K562 (cell line): ENCODE measurements around the gene GUK1. TPM values are rescaled to one million over a fixed set of nuclear protein-coding genes. Genes with fewer than 3 reads are reported as not detected.

Source experiments
- BCLAF1 ChIP-seq, 2 experiments: fragments of 450-650 bp in 1 of 2; IDR thresholded peaks; 2 replicates each; pipeline ENCODE4 v1.6.1; 2011 to 2017; ENCODE audit warnings: low read depth in 2 of 2, antibody characterized with exemption in 1 of 2, borderline replicate concordance in 1 of 2, low read length in 1 of 2, mild to moderate bottlenecking in 1 of 2, mixed read lengths in 1 of 2; ENCODE audit not compliant: control insufficient read depth in 1 of 2
- CAMTA2 ChIP-seq: fragments of 250-450 bp; sonication (Bioruptor Pico); conservative IDR thresholded peaks from 2 replicates; pipeline ENCODE4 v1.5.1; 2022
- CBFA2T2 ChIP-seq: fragments of 450-650 bp; conservative IDR thresholded peaks from 2 replicates; pipeline ENCODE4 v1.6.1; 2017; ENCODE audit warnings: mild to moderate bottlenecking
- NONO ChIP-seq, 2 experiments: fragments of 200-400 bp in 1 of 2; fragments of 450-650 bp in 1 of 2; formaldehyde crosslinking in 1 of 2; IDR thresholded peaks; 2 replicates each; pipeline ENCODE4 v1.6.1; 2017; ENCODE audit warnings: low read depth in 2 of 2, mild to moderate bottlenecking in 2 of 2, moderate library complexity in 2 of 2, low read length in 1 of 2
- POLR3A ChIP-seq: IDR thresholded peaks from 2 replicates; pipeline ENCODE4 v1.6.1; 2011; ENCODE audit warnings: borderline replicate concordance, mild to moderate bottlenecking, moderate library complexity; ENCODE audit not compliant: insufficient read length, insufficient read depth; ENCODE audit errors: extremely low read depth
- STAG1 ChIP-seq: sonication (generic); formaldehyde crosslinking; IDR thresholded peaks from 2 replicates; pipeline ENCODE4 v1.5.0; 2020; ENCODE audit warnings: missing genetic modification reagents, borderline replicate concordance
- ZBTB26 ChIP-seq: fragments of 450-650 bp; formaldehyde crosslinking; IDR thresholded peaks from 2 replicates; pipeline ENCODE4 v1.4.0; 2022; ENCODE audit warnings: missing genetic modification characterization
- ZFP91 ChIP-seq: sonication (generic); formaldehyde crosslinking; IDR thresholded peaks from 2 replicates; pipeline ENCODE4 v1.8.0; 2022; ENCODE audit warnings: mild to moderate bottlenecking, missing genetic modification reagents
- ZNF282 ChIP-seq: sonication (generic); formaldehyde crosslinking; IDR thresholded peaks from 2 replicates; pipeline ENCODE4 v1.8.1; 2023; ENCODE audit warnings: missing genetic modification reagents
- ZNF318 ChIP-seq, 2 experiments: fragments of 450-650 bp; IDR thresholded peaks; 2 replicates each; pipeline ENCODE4 v1.6.1; 2016; ENCODE audit warnings: mild to moderate bottlenecking in 2 of 2, borderline replicate concordance in 1 of 2, low read depth in 1 of 2, moderate library complexity in 1 of 2
- polyA plus RNA-seq, 8 experiments: library from polyadenylated mRNA; depleted of rRNA in 4 of 8; stranded (reverse) in 5 of 8; unstranded in 3 of 8; fragments of >200 nt; fragmentation: Nextera tagmentation in 2 of 8; fragmentation: Illumina TruSeq in 1 of 8; extraction: Ambion mirVana in 2 of 8; extraction: Trizol in 1 of 8; gene quantifications; 2 replicates each; pipeline versions ENCODE4 v1.2.1 to v1.2.3, GENCODE V29; 2011 to 2014; ENCODE audit warnings: inconsistent platforms in 1 of 8, missing spikeins in 1 of 8
- total RNA-seq, 7 experiments: library from RNA; depleted of rRNA in 6 of 7; stranded (reverse); fragments of >200 nt in 6 of 7; fragmentation: Illumina TruSeq in 2 of 7; extraction: Trizol in 2 of 7; gene quantifications; 2 replicates each; pipeline versions ENCODE4 v1.2.1 to v1.2.3, GENCODE V29; 2011 to 2021; ENCODE audit warnings: low replicate concordance in 1 of 7

Gene GUK1
- total and polyA plus RNA-seq, 9 of the 15 experiments (the other 6 are each of a cell fraction or from before 2014, with no cell fraction given): 7.0 to 331 (median 132) TPM

- TF ChIP-seq ZNF318 (IDR thresholded peaks at IDR 0.05; ENCODE audit: borderline replicate concordance in 1 of 2, low read depth in 1 of 2) (peak in 1 of 2 experiments; percentile 68; a peak in 1 of 4 replicates), BCLAF1 (IDR thresholded peaks at IDR 0.05; ENCODE audit: borderline replicate concordance in 1 of 2, control insufficient read depth in 1 of 2, low read depth in 2 of 2, low read length in 1 of 2) (no peak), ZFP91 (CRISPR knock-in tag) (0 out of 2 replicates have a peak, but pooled peaks have one; percentile 45), ZBTB26 (CRISPR knock-in tag) (no peak), CBFA2T2 (no peak), POLR3A (no peak), STAG1 (CRISPR knock-in tag) (no peak), CAMTA2 (CRISPR knock-in tag) (no peak), ZNF282 (no peak), NONO (IDR thresholded peaks at IDR 0.05; ENCODE audit: low read depth in 2 of 2, low read length in 1 of 2) (no peak)
Measured at GRCh38 chr1:228139406-228139930, 611 bp upstream of the GUK1 start (continued).
